ENCODE data around the gene ADGRG6.

ADGRG6 gene

DNA sequence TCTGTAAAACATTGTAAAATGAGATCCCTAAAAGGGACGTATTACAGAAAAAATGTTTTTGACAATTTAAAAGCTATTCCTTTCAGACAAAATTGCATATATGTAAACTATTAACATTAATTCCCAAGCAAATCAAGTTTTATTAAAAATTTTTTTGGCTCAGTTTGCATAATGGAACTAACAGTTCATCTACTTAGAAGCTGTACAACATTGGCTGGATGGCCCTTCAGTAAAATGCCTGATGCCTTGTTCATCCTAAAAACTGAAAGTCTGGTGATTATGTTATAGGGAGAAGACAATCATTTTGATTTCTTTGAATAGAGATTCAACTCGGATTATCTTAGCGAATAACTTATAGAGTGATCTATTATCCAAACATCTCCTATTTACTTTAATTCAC lies 52.8 kb downstream of the ADGRG6 start:
- no peak for DNase-seq

DNA sequence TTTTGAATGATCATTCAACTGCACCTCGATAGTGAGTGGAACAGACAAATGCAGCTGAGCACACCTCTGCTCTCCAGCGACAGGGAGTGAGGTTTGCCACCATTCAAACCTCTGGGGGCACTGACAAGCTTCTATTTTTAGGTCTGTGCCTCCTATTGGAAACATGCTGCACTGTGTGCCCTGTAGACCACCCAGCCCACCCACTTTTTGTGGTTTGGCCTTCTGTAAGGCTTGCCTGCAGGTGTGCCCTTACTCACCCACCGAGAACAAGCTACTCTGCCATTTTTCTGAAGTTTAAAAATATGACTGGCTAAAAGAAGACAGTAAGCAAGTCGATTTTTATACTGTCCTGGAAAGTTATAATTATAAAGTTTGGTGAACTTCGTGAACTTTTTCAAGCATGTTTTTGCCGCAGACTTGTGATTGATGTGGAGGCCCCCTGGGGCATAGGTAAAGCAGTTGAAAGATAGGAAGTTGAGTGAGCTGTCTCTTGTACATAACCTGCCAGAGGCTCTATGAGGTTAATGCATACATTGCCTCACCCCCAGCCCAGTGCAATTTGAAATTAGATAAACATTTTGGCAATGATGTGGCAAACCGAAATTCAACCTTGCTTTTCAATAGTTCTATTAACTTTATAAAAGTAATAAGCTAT lies 53.8 kb downstream of the ADGRG6 start:
- no peak for DNase-seq

DNA sequence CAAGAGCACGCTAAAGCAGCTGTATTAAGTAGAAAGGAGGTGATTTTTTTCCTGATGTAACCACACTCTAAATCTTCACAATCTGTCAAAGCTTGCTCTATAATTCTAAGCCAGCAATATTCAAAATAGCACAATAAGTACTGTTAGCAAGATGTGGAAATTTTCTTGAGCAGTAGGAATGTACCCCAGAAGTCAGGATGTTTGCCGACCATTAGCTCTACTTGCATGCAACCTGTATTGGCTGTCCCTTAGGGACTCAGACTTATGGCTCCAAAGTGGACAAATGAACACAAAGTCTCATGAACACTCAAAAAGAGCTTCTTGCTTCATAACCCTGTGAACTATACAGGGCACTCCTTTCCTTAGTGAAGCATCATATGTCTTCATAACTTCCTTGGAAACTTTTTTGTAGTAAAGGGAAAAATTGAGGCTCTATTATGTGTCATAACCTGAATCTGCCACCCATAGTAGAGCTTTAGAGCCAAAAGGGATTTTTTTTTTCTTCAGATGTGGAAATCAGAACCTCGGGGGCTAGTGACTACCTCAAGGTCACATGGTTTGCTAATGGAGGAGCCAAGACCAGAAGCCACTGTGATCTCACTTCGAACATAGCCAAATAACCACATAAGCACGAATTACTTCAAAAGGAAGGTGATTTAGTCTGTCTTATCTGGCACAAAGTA lies 54.5 kb downstream of the ADGRG6 start:
- no peak for DNase-seq

DNA sequence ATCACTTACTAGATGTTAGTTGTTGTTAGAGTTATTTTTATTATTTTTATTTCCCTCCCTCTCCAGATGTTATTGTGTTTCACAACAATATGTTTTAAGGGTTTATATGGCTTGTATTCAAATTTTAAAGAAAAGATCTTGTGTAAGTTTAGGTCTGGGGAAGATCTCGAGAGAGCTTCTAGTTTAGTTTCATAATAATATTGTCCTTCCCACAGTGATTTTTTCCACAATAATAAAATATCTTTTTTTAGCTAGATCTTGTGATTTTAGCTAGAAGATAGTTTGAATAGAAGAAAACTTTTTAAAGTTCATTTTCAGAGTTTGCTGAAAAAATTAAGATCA lies 55.0 kb downstream of the ADGRG6 start:
- no peak for DNase-seq

DNA sequence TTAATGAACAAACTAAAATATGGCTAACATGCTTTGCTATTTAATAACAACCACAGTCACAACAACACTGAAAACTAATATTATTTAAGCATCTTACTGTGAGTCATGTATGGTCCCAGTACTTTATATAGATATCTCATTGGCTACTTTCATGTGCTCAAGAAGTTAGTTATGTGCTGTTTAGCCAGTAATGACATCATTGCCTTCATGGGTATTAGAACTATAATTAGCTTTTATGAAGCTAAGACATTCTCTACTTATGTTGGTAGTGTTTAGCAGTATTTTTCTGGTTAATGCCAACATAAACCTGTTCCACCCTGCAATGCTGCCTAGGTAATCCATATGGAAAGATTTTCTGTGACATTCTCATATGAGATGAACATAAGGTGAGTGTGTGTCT lies 56.1 kb downstream of the ADGRG6 start:
- no peak for DNase-seq

DNA sequence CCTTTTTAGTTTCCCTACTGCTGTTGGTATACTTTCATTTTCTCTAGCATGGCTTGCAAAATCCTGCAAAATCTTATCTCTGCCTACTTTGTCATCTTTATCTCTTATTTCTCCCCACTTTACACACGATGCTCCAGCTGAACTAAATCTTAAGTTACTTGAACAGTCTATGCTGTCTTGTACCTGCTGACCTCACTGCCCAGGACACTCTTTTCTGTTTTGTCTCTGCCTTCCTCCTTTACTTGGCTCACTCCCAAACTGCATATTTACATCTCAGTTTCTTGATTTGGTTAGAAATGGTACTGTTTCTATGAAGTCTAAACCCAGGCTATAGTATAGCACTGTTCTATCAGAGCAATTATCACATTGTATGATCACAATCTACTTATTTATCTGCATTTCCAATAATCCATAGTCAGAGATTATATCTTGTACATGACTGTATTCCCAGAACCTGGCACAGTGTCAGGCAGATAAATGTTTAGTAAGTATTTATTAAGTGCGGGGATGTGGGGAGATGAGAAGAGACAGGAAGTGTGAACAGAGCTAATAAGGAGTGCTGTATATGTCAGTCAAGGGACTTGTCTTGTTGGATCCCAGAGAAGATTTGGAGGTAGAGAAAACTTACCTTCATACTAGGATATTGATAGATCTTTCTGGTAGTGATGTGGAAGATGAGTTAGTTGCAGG lies 57.6 kb downstream of the ADGRG6 start:
- no peak for DNase-seq

DNA sequence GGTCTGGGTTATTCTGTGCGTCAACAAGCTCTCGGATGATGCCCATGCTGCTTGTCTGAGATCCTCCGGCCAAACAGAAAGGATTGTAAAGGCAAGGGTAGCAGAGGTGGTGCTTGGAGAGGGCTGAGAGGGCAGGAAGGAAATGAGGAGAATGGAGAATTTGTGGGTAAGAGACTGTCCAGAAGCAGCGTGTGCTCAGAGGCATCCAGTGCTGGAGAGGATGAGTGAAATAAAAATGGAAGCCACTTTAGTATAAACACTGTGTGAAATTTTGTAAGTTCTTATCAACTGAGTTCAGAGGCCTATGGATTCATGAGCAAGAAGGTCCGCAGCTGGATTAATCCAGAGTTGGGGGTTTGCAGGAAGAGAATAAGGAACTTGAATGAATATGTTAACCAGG lies 59.5 kb downstream of the ADGRG6 start:
- DNase-seq, result no peak

DNA sequence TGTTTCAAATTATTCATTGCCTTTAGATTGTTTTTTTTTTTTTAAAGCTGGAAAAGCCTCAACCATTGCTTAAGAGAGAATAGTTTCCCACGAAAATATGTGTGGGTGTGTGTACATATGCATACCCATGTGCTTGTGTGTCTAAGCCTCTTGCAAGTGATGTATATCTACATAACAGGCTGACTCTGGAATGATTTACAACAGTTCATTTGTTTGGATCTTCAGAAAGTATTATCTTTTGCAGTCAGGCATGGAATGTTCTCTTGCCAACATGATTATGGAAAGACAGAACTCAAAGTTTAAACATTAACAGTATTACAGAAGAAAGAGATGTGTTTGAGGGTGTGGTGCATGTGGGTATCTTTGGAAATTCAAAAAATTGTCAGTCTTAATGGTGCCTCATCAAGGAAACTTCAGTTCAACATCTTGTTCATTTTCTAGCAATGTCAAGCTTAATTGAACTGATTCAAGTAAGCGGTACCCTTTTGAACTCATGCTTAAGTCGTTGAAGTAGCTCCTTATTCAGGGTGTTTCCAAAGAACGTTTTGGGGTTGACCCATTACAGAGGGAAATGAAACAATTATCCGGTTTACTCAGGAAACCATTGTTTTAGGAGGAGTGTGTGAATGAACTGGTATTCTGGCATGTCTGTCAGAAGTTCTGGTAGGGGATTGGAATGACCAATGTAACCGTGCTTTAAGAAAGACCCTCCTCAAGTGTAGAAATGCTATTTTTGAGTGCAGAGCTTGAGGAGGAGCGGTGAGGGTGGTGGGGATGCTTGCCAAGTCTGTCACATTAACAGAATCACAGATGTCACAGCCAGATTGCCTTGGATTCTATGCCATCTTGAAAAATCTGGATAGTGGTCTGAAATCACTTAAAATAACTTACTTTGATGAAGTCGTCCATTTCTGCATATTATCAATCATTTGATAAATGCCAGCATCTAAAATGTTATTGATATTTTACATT lies 60.3 kb downstream of the ADGRG6 start:
- DNase-seq, result no peak

DNA sequence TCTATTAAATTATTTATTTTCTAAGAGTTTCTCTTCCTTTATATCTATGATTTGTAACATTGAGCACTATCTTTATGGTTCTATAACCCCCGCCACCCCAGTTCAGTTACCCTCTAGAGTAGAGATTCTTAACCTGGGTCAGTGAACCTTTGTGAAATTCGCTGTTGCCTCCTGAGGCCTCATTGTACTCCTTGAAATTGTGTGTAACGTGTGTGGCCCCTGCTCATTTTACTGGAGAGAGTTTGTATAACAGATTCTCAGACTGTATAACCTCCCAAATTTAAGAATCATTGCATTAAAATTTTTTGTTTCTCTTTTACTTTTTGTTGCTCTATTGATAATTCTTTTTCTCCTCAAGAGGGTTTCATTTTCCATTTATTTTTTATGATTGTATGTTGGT lies 65.3 kb downstream of the ADGRG6 start:
- DNase-seq, result no peak

DNA sequence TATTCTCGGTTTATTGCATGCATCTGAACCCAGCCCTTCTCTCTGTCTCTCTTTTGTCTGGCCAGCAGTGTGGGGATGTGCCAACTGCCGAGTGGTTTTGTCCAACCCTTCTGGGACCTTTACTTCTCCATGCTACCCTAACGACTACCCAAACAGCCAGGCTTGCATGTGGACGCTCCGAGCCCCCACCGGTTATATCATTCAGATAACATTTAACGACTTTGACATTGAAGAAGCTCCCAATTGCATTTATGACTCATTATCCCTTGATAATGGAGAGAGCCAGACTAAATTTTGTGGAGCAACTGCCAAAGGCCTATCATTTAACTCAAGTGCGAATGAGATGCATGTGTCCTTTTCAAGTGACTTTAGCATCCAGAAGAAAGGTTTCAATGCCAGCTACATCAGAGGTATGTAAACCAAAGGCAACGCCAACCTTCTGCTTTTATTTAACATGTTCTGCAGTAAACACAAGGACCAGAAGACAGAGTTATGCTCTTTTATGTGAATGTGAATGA lies 65.8 kb downstream of the ADGRG6 start:
- DNase-seq, result no peak

DNA sequence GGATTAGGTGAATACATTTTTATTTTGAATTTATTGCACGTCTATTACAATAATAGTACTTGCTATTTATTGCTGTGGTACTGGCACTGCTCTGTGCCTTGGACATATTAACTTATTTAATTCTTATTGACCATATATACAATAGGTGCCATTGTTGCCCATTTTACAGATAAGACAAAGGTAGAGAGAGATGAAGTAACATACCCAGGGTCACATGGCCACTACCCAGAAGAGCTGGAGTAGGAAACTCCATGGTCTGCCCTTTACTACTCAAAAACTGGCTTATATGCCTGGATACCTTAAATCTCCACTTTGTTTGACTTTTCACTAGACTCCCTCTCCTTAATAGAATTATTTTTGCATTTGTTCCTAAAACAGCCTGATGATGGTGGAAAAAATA lies 67.5 kb downstream of the ADGRG6 start:
- no peak for DNase-seq

DNA sequence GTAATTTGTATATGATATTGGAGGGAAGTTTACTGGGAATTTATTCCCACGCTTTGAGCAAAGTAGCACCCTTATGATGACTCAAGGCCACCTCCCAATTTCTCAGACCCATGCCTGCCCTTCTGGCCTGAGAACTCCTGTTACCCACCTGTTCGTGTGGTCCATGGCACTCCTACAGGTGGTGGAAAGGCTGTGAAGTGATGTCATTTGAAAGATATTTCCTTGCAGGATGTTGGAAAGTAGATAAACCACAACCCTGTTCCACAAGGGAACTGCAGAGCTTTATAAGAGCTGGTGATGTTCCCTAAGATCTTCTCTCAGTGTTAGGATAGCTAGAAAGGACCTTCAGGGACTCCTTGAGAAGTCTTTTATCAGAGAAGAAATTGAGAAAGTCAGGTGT lies 70.5 kb downstream of the ADGRG6 start:
- no peak for DNase-seq

DNA sequence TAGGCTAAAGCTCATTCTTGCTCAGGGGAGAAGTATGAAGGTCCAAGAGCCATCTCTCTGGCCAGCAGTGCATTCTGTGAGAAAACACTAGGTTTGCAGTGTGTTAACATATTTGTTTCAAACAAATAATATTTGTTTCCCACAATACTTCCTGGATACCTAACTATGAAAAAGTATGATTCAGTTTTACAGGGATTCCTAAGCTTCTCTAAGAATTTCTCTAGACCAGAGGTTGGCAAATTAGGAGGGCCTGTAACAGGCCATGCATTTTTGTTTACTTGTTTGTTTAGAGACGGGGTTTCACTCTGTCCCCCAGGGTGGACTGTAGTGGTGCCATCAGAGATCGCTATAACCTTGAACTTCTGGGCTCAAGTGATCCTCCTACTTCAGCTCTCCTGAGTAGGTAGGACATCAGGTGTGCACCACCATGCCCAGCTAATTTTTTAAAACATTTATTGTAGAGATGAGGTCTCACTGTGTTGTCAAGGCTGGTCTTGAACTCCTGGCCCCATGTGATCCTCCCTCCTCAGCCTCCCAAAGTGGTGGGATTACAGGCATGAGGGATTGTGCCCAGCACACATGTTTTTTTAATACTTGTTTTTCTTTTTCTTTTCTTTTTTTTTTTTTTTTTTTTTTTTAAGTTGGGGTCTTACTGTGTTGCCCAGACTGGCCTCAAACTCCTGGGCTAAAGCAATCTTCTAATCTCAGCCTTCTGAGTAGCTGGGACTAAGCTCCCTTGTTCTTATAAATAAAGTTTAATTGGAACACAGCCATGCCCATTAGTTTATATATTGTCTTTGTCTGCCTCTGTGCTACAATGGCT lies 71.7 kb downstream of the ADGRG6 start:
- no peak for DNase-seq

DNA sequence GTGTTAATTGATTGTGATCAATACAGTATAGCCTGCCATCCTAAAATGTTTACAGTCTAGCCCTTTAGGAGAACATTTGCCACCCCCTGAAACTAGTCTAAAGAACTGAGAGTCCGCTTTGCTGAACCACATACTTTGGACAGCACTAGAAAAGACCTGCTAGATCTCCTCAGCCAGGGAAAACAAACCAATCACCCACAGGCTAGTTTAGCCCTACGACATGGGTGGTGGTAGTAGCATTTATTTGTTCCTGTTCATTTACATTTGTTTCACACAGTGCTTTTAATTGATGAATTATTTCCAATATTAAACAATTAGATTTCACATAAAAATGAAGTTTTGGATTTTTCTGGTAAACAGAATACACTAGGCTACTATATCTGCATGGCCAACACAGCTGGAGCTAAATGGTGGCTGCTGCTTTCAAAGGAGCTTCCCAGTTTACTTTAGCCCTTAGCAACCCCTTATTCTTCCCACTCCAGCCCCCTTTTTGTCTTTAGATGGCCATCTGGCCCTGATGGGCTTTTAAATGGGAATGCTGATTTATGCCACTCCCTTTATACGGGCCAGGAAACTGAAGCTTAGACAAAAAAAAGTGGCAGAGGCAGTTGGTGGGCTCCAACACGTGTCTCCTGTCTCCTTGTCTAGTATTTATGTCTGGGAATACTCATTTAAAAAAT lies 72.4 kb downstream of the ADGRG6 start:
- DNase-seq, result no peak

DNA sequence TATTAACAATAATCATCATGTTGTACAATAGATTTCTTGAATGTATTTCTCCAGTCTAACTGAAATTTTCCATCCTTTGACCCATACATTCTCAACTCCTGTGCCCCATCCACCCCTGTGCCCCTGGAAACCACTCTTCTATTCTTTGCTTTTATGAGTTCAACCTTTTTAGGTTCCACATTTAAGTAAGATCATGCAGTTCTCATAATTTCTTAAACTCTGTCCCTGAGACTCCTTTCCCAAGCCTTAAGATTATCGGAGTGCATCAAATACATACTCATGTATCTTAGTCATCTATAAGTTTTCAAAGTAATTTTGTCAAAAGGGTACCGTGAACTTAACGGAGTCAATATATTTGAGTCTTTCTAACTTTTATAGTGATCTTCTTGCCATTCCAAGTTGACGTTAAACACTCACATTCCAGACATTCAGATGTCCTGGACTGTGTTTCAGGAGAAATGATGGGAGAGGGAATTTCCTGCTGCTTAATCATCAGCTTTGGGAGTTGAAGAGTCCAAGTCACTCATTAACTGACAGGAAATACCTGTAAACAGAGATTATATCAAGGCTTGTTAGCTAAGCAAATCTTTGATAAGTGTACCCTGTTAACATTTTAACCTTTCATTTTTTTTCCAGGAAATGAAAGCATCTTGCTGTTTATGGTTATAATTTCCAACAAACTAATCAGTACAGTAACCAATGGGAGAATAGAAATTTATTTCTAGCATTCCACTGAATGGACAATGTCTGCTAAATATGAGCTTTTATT lies 73.3 kb downstream of the ADGRG6 start:
- DNase-seq, result no peak

DNA sequence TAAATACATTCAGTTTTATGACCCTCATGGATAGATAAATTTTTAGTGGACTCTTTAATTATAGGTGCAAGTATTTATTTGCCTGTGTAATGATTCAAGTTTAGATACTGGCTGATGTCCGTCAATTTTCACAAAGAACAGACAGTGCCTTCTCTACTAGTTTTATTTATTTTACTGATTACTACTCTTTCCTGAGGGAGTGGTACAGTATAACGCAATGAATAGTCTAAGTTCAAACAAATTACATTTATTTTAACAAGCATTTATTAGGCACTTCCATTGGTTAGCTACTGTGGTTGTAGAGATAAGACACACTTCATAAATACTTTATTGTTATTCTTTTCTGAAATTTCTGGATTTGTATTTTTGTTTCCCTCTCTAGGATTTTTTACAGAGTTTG lies 74.3 kb downstream of the ADGRG6 start:
- DNase-seq, result no peak

DNA sequence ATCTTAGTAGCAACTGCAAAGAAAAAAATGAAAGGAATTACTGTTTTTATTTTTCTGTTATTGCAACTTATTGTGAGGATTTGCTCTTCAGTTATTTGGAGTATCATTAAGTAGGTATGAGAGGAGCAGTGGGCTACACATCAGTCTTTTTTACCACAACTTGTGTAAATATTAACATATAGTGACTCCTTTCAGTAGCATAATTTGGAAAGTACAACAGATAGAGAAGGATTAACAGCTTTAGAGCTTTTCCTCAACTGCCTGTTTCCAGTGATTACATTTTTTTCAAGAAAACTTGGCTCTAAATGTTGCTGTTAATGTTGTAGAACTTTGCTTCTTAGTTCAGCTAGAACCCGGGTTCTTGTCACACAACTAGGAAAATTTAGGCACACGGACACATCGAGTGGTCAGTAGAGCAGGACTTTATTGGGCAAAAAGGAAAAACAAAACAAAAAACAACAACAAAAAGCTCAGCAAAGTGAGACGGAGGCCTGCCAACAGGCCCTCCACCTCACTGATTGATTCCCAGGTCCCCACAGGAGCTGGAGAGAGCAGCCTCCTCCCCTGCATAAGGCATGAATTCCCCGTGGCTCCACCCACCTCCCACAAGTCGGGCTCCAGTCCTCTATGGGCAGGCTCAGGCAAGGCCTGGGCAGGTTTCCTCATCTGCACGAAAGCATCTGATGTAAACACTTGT lies 75.1 kb downstream of the ADGRG6 start:
- no peak for DNase-seq

DNA sequence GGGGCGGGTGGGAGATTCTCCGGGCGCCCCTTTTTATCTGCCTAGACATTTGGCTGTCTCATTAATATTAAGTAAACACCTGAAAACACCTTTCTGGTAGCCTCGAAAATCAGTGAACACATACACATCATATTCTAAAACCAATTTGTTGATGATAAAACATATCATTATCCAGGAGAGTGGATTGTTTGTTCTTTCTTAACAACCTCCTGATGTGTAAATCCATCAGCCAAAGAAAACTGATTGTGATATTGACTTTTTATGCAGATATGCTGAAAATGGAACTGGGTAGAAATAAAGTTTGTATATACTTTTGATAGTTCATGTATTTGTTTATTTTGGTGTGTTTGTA lies 75.7 kb downstream of the ADGRG6 start:
- DNase-seq, result no peak

DNA sequence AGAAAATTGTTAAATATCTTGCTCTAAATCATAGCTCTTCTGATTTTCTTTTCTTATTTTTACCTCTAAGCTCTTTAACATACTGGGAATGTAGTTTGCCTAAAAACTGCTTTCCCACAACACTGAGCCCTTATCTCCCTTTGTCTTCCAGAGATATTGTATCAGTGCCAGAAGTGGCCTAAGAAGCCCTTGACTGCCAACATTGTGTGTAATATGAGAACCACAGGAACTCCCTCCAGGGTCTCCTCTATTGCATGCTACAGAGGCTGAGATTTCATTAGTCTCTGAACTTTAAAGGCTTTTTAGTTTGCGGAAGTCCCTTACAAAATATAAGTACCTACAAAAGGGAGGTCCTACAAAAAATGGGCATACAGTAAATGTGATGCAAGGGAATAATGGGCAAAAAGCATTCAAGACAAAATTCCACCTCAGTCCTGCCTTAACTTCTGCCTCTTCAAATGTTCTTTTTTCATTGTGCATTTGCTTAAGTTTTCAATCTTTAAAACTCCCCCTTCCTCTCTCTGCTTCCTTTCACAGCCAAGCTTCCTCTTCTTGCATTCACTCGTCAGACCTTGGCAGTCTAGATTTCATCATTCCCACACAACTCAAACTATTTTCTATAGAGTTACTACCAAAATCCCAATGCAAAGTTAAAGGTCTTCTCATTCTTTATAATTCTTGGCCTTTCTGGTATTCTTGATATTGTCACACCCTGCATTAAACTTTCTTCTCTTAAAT lies 76.5 kb downstream of the ADGRG6 start:
- DNase-seq, result no peak

DNA sequence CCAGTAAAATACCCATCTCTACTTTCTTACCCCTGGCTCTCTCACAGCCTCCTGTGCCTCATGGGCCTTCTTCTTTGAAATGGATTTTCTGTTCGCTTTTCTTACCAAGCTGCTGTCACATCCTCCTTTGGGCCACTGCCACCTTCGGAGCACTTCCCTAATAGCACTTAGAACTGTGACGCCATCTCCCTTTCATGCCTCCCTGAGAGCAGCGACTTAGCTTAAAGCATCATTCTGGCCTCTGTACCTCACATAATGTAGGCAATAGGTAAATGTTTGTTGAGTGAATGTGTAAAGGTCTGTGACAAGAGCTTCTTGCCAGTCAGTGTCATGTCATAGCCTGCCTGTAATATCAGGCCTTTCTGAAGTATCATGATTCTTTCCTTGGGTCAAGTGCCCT lies 78.8 kb downstream of the ADGRG6 start:
- no peak for DNase-seq
